DND-41 (cell line): ENCODE measurements around the gene TMEM117.

Experiments used
- ATAC-seq: fragments of 200-7000 bp; cut with Tn5 transposase; 3 replicates; pipeline ENCODE4 v1.9.1; 2021; ENCODE audit warnings: low read depth; ENCODE audit not compliant: insufficient read depth
- DNase-seq: peaks from one replicate; pipeline ENCODE4 v3.0.0-alpha.2; 2020
- H2AFZ ChIP-seq: 2 replicates; pipeline ENCODE4 v1.6.0; 2012; ENCODE audit warnings: low read depth, low read length
- H3K27ac ChIP-seq: 2 replicates; pipeline ENCODE4 v1.5.1; 2012; ENCODE audit warnings: low read length, inconsistent platforms
- H3K27me3 ChIP-seq: fragments of 200-600 bp; sonication (generic); 2 replicates; pipeline ENCODE4 v1.6.0; 2012; ENCODE audit warnings: low read length, mild to moderate bottlenecking, inconsistent platforms; ENCODE audit not compliant: insufficient read depth, poor library complexity
- H3K36me3 ChIP-seq: 2 replicates; pipeline ENCODE4 v1.5.1; 2012; ENCODE audit warnings: low read length, inconsistent platforms; ENCODE audit not compliant: insufficient read depth
- H3K4me1 ChIP-seq: 2 replicates; pipeline ENCODE4 v1.5.1; 2012; ENCODE audit warnings: mild to moderate bottlenecking, low read length; ENCODE audit not compliant: insufficient read depth
- H3K4me2 ChIP-seq: 2 replicates; pipeline ENCODE4 v1.6.0; 2012; ENCODE audit warnings: mild to moderate bottlenecking, moderate library complexity, low read length, inconsistent platforms; ENCODE audit not compliant: insufficient read depth
- H3K4me3 ChIP-seq, 2 experiments: fragments of 200-600 bp in 1 of 2; shearing (Covaris generic) in 1 of 2; 2 replicates each; pipeline ENCODE4 v1.5.1; 2012 to 2016; ENCODE audit warnings: inconsistent platforms in 2 of 2, low read length in 2 of 2, mild to moderate bottlenecking in 2 of 2, low read depth in 1 of 2, moderate library complexity in 1 of 2
- H3K79me2 ChIP-seq: 2 replicates; pipeline ENCODE4 v1.6.0; 2012; ENCODE audit warnings: low read length, inconsistent platforms; ENCODE audit not compliant: insufficient read depth
- H3K9ac ChIP-seq: 2 replicates; pipeline ENCODE4 v1.6.0; 2012; ENCODE audit warnings: low read depth, mild to moderate bottlenecking, inconsistent platforms, low read length, moderate library complexity
- H3K9me3 ChIP-seq: 2 replicates; pipeline ENCODE4 v1.5.1; 2012; ENCODE audit warnings: low read length, moderate library complexity, mild to moderate bottlenecking, inconsistent platforms; ENCODE audit not compliant: insufficient read depth, severe bottlenecking
- H4K20me1 ChIP-seq: 2 replicates; pipeline ENCODE4 v1.6.0; 2012; ENCODE audit warnings: low read length; ENCODE audit not compliant: insufficient read depth
- CTCF ChIP-seq: IDR thresholded peaks from 2 replicates; pipeline ENCODE4 v1.5.1; 2012; ENCODE audit warnings: borderline replicate concordance, low read length, moderate library complexity, mild to moderate bottlenecking; ENCODE audit not compliant: poor library complexity, severe bottlenecking; ENCODE audit errors: extremely low read depth
- EZH2 ChIP-seq: IDR thresholded peaks from 3 replicates; pipeline ENCODE4 v1.6.1; 2012; ENCODE audit warnings: borderline replicate concordance, low read depth, mild to moderate bottlenecking, moderate library complexity, low read length, inconsistent platforms; ENCODE audit not compliant: severe bottlenecking

TMEM117 gene

DNA sequence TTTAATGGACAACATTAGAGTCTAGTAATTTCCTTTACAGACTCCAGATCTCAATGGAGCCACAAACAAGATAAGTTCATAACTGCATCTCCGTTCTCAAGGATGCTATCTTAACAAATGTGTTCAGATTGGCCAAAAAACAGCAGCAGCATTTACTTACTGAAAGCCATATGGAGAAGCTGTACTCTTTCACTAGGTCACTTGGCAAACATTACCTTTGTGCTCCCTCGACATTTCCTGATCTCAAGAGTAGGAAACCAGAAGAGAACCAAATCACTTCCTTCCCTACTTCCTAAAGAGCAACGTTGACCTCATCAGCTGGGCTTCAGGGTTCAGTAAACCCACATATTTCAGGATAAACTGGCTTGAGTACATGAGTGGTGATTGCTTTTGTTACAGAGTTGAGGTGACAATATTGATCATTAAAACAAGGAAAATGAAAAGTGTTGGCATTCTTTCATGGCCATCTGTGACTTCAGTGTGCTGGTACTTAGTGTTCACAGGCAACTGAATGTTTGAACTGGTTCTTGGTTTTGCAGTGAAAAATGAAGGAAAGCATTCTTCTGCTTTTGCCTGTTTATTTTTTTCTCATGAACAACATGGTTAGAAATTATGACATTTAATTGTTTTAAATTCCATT lies 449.6 kb downstream of the TMEM117 start:
- Histone ChIP-seq H3K4me3 (no peak overlapping the region), H3K36me3 (no peaks in the 10 kb centered on the region), H3K79me2 (no peaks in the 10 kb centered on the region), H3K27ac (no peak overlapping the region), H3K27me3 (no peaks in the 10 kb centered on the region), H4K20me1 (no peaks in the 10 kb centered on the region), H2AFZ (no peak overlapping the region), H3K9me3 (no peaks in the 10 kb centered on the region), H3K4me1 (no peaks in the 10 kb centered on the region), H3K4me2 (no peak overlapping the region), H3K9ac (no peak overlapping the region)
- DNase-seq: no peak
- no peak for ATAC-seq
- TF ChIP-seq EZH2: no peak
- TF ChIP-seq CTCF: no peak

DNA sequence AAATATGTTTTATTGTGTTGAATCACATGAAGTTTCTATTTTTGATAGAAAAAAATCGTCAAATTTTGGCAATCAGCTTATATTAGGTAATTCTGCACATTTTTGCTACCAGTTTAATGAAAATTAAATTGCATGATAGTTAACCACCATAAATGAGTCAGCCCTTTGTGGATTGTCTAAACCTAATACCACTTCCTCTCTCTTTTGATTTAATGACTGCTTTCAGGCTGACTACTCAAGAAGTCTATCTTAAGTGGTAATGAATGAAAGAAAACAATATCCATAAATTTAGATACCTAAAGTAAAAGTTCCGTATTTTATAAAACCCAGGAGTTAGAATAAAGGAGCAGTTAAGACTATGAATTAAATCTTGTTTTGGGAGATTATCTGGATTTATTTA lies 450.5 kb downstream of the TMEM117 start:
- no peak overlapping the region for H3K9ac ChIP-seq
- no peak for TF ChIP-seq EZH2
- no peak for TF ChIP-seq CTCF
- no peaks in the 10 kb centered on the region for H3K4me1 ChIP-seq
- H3K79me2 ChIP-seq: no peaks in the 10 kb centered on the region
- H4K20me1 ChIP-seq: no peaks in the 10 kb centered on the region
- no peak overlapping the region for H3K27ac ChIP-seq
- H3K4me2 ChIP-seq: no peak overlapping the region
- H3K27me3 ChIP-seq: no peaks in the 10 kb centered on the region
- ATAC-seq: no peak
- no peaks in the 10 kb centered on the region for H3K9me3 ChIP-seq
- H3K36me3 ChIP-seq: no peaks in the 10 kb centered on the region
- no peak overlapping the region for H3K4me3 ChIP-seq
- no peak for DNase-seq
- no peak overlapping the region for H2AFZ ChIP-seq

DNA sequence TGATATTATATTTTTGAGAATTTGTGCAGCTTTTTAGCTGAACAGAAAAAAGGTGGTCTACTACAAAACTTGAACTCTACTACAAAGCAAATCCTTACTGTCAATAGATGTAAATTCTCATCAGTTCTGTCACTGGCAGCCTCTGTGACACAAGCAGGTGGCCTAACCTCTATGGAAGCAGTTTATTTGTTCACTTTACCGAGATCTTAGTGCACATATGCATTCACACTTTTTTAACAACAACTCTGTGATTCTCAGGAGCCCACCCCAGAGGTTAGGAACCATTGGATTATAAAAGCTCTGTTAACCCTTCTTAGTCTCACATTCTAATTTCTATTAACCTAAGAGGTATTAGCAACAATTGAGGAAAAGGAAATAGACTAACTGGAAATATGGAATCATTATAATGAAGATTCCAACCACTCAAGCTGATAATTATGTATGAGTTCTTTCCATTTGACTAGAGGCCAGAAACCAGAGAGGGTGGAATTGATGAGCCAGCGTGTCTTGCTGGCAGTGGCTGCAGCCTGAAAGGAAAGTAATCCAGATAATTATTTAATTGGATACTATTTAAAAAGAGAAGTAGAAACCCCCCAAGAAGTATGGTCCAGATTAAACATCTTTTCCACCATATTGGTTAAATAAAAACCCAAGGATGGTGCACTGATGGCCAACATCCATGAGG lies 451.1 kb downstream of the TMEM117 start:
- TF ChIP-seq EZH2: no peak
- TF ChIP-seq CTCF: no peak
- no peak overlapping the region for H3K9ac ChIP-seq
- H3K27ac ChIP-seq: no peak overlapping the region
- H3K4me1 ChIP-seq: no peaks in the 10 kb centered on the region
- no peaks in the 10 kb centered on the region for H3K79me2 ChIP-seq
- no peaks in the 10 kb centered on the region for H3K27me3 ChIP-seq
- H3K4me2 ChIP-seq: no peak overlapping the region
- H2AFZ ChIP-seq: no peak overlapping the region
- H4K20me1 ChIP-seq: no peaks in the 10 kb centered on the region
- DNase-seq: no peak
- ATAC-seq: no peak
- no peaks in the 10 kb centered on the region for H3K36me3 ChIP-seq
- no peaks in the 10 kb centered on the region for H3K9me3 ChIP-seq
- no peak overlapping the region for H3K4me3 ChIP-seq
